Neural progenitor cell (in vitro differentiated cells): ENCODE results near the gene CHIA. TPM values are rescaled to one million over a fixed set of nuclear protein-coding genes. Genes with fewer than 3 reads are reported as not detected.

Experiments
- DNase-seq: peaks from one replicate; pipeline ENCODE4 v3.0.0-alpha.2; 2016; ENCODE audit warnings: low spot score
- H2AFZ ChIP-seq: fragments of 200-600 bp; sonication (generic); replicated peaks from 2 replicates; pipeline ENCODE4 v1.6.1; 2016; ENCODE audit warnings: antibody characterized with exemption
- H3F3A ChIP-seq: fragments of 200-600 bp; sonication (generic); 2 replicates; pipeline ENCODE4 v1.6.1; 2016; ENCODE audit warnings: antibody characterized with exemption, low read depth
- H3K27ac ChIP-seq: fragments of 200-600 bp; sonication (generic); 2 replicates; pipeline ENCODE4 v1.5.1; 2016; ENCODE audit warnings: mild to moderate bottlenecking
- H3K27me3 ChIP-seq: fragments of 200-600 bp; sonication (generic); 2 replicates; pipeline ENCODE4 v1.6.1; 2016; ENCODE audit warnings: mild to moderate bottlenecking, moderate library complexity
- H3K36me3 ChIP-seq: fragments of 200-600 bp; sonication (generic); 2 replicates; pipeline ENCODE4 v1.5.1; 2016
- H3K4me1 ChIP-seq: fragments of 200-600 bp; sonication (generic); 2 replicates; pipeline ENCODE4 v1.6.1; 2016; ENCODE audit warnings: mixed run types
- H3K4me2 ChIP-seq: fragments of 200-600 bp; sonication (generic); 2 replicates; pipeline ENCODE4 v1.6.1; 2016
- H3K4me3 ChIP-seq: fragments of 200-600 bp; sonication (generic); 2 replicates; pipeline ENCODE4 v1.5.1; 2016
- H3K79me2 ChIP-seq: fragments of 200-600 bp; sonication (generic); 2 replicates; pipeline ENCODE4 v1.6.1; 2016; ENCODE audit warnings: low read depth
- H3K9ac ChIP-seq: fragments of 200-600 bp; sonication (generic); 2 replicates; pipeline ENCODE4 v1.6.1; 2016
- H3K9me3 ChIP-seq: fragments of 200-600 bp; sonication (generic); 2 replicates; pipeline ENCODE4 v1.5.1; 2016; ENCODE audit warnings: low read depth
- H4K20me1 ChIP-seq: fragments of 200-600 bp; sonication (generic); 2 replicates; pipeline ENCODE4 v1.6.1; 2016; ENCODE audit warnings: low read depth
- H3K27ac Mint-ChIP-seq: 3 replicates; pipeline ENCODE4 v1.8.0; 2021; ENCODE audit warnings: mixed read lengths
- H3K27me3 Mint-ChIP-seq: 2 replicates; pipeline ENCODE4 v1.8.0; 2022; ENCODE audit warnings: low read depth, mild to moderate bottlenecking, inconsistent platforms, moderate library complexity, mixed read lengths; ENCODE audit not compliant: insufficient read depth
- H3K36me3 Mint-ChIP-seq: 3 replicates; pipeline ENCODE4 v1.8.0; 2021; ENCODE audit warnings: mixed read lengths
- H3K4me1 Mint-ChIP-seq: 3 replicates; pipeline ENCODE4 v1.8.0; 2021; ENCODE audit warnings: mixed read lengths
- H3K4me3 Mint-ChIP-seq: 3 replicates; pipeline ENCODE4 v1.8.0; 2021; ENCODE audit warnings: mild to moderate bottlenecking, moderate library complexity, mixed read lengths
- H3K9me3 Mint-ChIP-seq: 3 replicates; pipeline ENCODE4 v1.8.0; 2020; ENCODE audit warnings: mixed read lengths
- EZH2 ChIP-seq: fragments of 200-600 bp; sonication (generic); IDR thresholded peaks from 2 replicates; pipeline ENCODE4 v1.6.1; 2017; ENCODE audit warnings: antibody characterized with exemption, mild to moderate bottlenecking, moderate library complexity
- EZH2phosphoT487 ChIP-seq: fragments of 200-600 bp; sonication (generic); IDR thresholded peaks from 2 replicates; pipeline ENCODE4 v1.6.1; 2017; ENCODE audit warnings: antibody characterized with exemption
- total RNA-seq: library from RNA; depleted of rRNA; stranded (reverse); fragments of >200 nt; gene quantifications from 2 replicates; pipeline ENCODE4 v1.2.3, GENCODE V29; 2015; ENCODE audit warnings: low replicate concordance
- TF ChIP-seq, protein P1 (sequence below): fragments of 200-600 bp; sonication (generic); IDR thresholded peaks from 2 replicates; pipeline ENCODE4 v1.5.1; 2017; ENCODE audit warnings: antibody characterized with exemption, mild to moderate bottlenecking

Gene CHIA
- total RNA-seq, 1 donor from 2014 or later, result not detected

DNA sequence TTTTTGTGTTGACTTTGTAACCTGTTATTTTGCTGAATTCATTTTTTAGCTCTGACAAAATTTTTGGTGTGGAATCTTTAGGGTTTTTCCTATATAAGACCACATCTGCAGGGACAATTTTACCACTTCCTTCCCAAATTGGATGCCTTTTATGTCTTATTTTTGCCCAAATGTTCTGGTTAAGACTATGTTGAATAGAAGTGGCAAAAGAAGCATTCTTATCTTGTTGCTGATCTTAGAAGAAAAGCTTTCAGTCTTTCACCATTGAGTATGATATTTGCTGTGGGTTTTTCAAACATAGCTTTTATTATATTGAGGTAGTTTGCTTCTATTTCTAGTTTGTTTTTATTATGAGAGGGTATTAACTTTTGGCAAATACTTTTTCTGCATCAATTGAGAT, 3.7 kb downstream of the CHIA start:
- TF ChIP-seq, protein P1, sequence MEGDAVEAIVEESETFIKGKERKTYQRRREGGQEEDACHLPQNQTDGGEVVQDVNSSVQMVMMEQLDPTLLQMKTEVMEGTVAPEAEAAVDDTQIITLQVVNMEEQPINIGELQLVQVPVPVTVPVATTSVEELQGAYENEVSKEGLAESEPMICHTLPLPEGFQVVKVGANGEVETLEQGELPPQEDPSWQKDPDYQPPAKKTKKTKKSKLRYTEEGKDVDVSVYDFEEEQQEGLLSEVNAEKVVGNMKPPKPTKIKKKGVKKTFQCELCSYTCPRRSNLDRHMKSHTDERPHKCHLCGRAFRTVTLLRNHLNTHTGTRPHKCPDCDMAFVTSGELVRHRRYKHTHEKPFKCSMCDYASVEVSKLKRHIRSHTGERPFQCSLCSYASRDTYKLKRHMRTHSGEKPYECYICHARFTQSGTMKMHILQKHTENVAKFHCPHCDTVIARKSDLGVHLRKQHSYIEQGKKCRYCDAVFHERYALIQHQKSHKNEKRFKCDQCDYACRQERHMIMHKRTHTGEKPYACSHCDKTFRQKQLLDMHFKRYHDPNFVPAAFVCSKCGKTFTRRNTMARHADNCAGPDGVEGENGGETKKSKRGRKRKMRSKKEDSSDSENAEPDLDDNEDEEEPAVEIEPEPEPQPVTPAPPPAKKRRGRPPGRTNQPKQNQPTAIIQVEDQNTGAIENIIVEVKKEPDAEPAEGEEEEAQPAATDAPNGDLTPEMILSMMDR, result no peak
- TF ChIP-seq EZH2, result no peak
- no peak for TF ChIP-seq EZH2phosphoT487
- Histone ChIP-seq H2AFZ (no peak overlapping the region), H3K27me3 (no peaks in the 10 kb centered on the region), H4K20me1 (no peaks in the 10 kb centered on the region), H3K4me1 (no peaks in the 10 kb centered on the region), H3K79me2 (no peaks in the 10 kb centered on the region), H3K27ac (no peak overlapping the region), H3K9me3 (no peaks in the 10 kb centered on the region), H3K9ac (no peak overlapping the region), H3K4me3 (no peak overlapping the region), H3K36me3 (no peaks in the 10 kb centered on the region), H3F3A (no peaks in the 10 kb centered on the region), H3K4me2 (no peak overlapping the region)
- H3K27ac Mint-ChIP-seq, result no peak overlapping the region
- H3K4me1 Mint-ChIP-seq, result no peaks in the 10 kb centered on the region
- peaks cover 8% of the 10 kb centered on the region for H3K9me3 Mint-ChIP-seq
- no peak for DNase-seq
- no peaks in the 10 kb centered on the region for H3K36me3 Mint-ChIP-seq
- no peak overlapping the region for H3K4me3 Mint-ChIP-seq
- no peaks in the 10 kb centered on the region for H3K27me3 Mint-ChIP-seq

DNA sequence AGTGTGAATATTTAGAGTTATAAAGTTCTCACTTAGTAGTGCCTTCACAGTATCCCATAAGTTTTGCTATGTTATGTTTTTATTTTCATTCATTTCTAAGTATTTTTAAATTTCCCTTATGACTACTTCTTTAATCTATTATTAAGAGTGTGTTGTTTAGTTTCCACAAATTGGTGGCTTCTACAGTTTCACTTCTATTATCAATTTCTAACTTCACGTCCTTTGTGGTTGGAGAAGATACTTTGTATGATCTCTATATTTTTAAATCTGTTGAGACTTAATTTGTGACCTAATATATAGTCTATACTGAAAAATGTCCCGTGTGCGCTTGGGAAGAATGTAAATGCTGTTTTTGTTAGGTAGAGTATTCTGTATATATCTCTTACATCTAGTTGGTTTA, 11.7 kb downstream of the CHIA start:
- Histone ChIP-seq H3K79me2 (no peaks in the 10 kb centered on the region), H3K27me3 (no peaks in the 10 kb centered on the region), H3K36me3 (no peaks in the 10 kb centered on the region), H2AFZ (no peak overlapping the region), H3K4me1 (no peaks in the 10 kb centered on the region), H3K4me2 (no peak overlapping the region), H3K4me3 (no peak overlapping the region), H3F3A (no peaks in the 10 kb centered on the region), H3K9ac (no peak overlapping the region), H3K9me3 (no peaks in the 10 kb centered on the region), H3K27ac (no peak overlapping the region), H4K20me1 (no peaks in the 10 kb centered on the region)
- H3K27me3 Mint-ChIP-seq, result no peaks in the 10 kb centered on the region
- no peak overlapping the region for H3K4me3 Mint-ChIP-seq
- DNase-seq, result no peak
- no peak for TF ChIP-seq EZH2phosphoT487
- H3K9me3 Mint-ChIP-seq, result peaks cover 6% of the 10 kb centered on the region
- no peaks in the 10 kb centered on the region for H3K4me1 Mint-ChIP-seq
- H3K27ac Mint-ChIP-seq, result no peak overlapping the region
- H3K36me3 Mint-ChIP-seq, result no peaks in the 10 kb centered on the region

DNA sequence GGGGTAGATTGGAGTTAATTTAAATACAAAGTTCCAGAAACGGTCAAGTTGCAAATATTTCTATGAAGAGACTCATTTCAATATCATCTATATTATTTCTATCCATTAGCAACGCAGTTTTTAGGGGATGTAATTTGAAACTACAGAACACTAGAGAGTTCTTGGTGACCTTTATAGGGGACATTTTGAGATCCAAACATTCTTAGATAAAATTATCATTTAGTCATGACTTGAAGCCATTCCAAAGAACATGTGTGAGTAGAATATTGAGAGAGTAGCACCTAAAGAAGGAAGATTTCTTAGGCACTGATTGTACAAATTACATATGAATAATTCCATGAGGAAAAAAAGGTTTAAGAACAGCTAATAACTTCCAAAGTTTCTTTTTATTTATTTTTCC, 19.0 kb downstream of the CHIA start:
- H3K27me3 ChIP-seq, result no peaks in the 10 kb centered on the region
- no peaks in the 10 kb centered on the region for H3K36me3 Mint-ChIP-seq
- H3K9me3 Mint-ChIP-seq, result no peaks in the 10 kb centered on the region
- no peaks in the 10 kb centered on the region for H3K36me3 ChIP-seq
- H3K27ac ChIP-seq, result no peak overlapping the region
- H3K4me3 ChIP-seq, result no peak overlapping the region
- TF ChIP-seq EZH2phosphoT487 (no peak), EZH2 (no peak)
- TF ChIP-seq, protein P1, result no peak
- no peaks in the 10 kb centered on the region for H3K4me1 Mint-ChIP-seq
- H3F3A ChIP-seq, result no peaks in the 10 kb centered on the region
- H3K4me1 ChIP-seq, result no peaks in the 10 kb centered on the region
- H3K9me3 ChIP-seq, result no peaks in the 10 kb centered on the region
- H3K79me2 ChIP-seq, result no peaks in the 10 kb centered on the region
- H3K4me2 ChIP-seq, result no peak overlapping the region
- no peaks in the 10 kb centered on the region for H4K20me1 ChIP-seq
- H2AFZ ChIP-seq, result no peak overlapping the region
- no peak overlapping the region for H3K4me3 Mint-ChIP-seq
- no peak for DNase-seq
- no peak overlapping the region for H3K27ac Mint-ChIP-seq
- no peak overlapping the region for H3K9ac ChIP-seq
- H3K27me3 Mint-ChIP-seq, result no peaks in the 10 kb centered on the region

DNA sequence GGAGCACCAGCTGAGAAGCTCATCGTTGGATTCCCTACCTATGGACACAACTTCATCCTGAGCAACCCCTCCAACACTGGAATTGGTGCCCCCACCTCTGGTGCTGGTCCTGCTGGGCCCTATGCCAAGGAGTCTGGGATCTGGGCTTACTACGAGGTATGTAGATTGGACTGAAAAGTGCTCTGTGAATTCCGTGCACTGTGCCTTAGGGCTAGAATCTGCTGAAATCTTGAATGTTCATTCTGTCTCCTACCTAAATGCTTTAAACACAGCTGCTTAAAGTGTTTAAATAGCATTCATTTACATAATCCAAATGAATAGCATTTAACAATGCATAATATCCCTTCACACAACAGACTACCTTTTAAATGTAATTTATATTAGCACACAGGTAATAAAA, 27.9 kb downstream of the CHIA start:
- no peak for DNase-seq
- no peak overlapping the region for H3K4me3 ChIP-seq
- no peaks in the 10 kb centered on the region for H3K9me3 ChIP-seq
- Mint-ChIP-seq H3K4me1 (no peaks in the 10 kb centered on the region), H3K9me3 (no peaks in the 10 kb centered on the region), H3K27me3 (peaks cover 3% of the 10 kb centered on the region), H3K27ac (no peak overlapping the region), H3K4me3 (no peak overlapping the region), H3K36me3 (no peaks in the 10 kb centered on the region)
- no peaks in the 10 kb centered on the region for H3K79me2 ChIP-seq
- no peak overlapping the region for H3K4me2 ChIP-seq
- H3F3A ChIP-seq, result no peaks in the 10 kb centered on the region
- H2AFZ ChIP-seq, result no peak overlapping the region
- H3K27me3 ChIP-seq, result no peaks in the 10 kb centered on the region
- H3K4me1 ChIP-seq, result no peaks in the 10 kb centered on the region
- TF ChIP-seq EZH2phosphoT487, result no peak
- TF ChIP-seq, protein P1, result no peak
- TF ChIP-seq EZH2, result no peak
- no peaks in the 10 kb centered on the region for H3K36me3 ChIP-seq
- H4K20me1 ChIP-seq, result no peaks in the 10 kb centered on the region
- no peak overlapping the region for H3K27ac ChIP-seq
- no peak overlapping the region for H3K9ac ChIP-seq
